Right atrium auricular region (tissue), 2 donors: ENCODE data around the gene OLFML3. TPM values are rescaled to one million over a fixed set of nuclear protein-coding genes. Genes with fewer than 3 reads are reported as not detected.

Source experiments
- DNase-seq: peaks from one replicate; pipeline ENCODE4 v3.0.0-alpha.2; 2019; ENCODE audit warnings: low spot score
- H3K27ac ChIP-seq, 2 donors: fragments of 200-600 bp; sonication (generic); 1 replicate in 1 of 2; 2 replicates in 1 of 2; pipeline ENCODE4 v1.5.1; 2016 to 2019
- H3K27me3 ChIP-seq, 2 donors: fragments of 200-600 bp; sonication (generic); one replicate each; pipeline versions ENCODE4 v1.5.1 to v1.6.0; 2017 to 2019
- H3K36me3 ChIP-seq: fragments of 200-600 bp; sonication (generic); one replicate; pipeline ENCODE4 v1.5.1; 2016
- H3K4me1 ChIP-seq, 2 donors: fragments of 200-600 bp; sonication (generic); one replicate each; pipeline versions ENCODE4 v1.5.1 to v1.6.0; 2017 to 2019
- H3K4me3 ChIP-seq, 2 donors: fragments of 200-600 bp; sonication (generic); 1 replicate in 1 of 2; 2 replicates in 1 of 2; pipeline ENCODE4 v1.5.1; 2017 to 2019; ENCODE audit warnings: mild to moderate bottlenecking in 1 of 2, moderate library complexity in 1 of 2
- H3K9me3 ChIP-seq, 2 donors: fragments of 200-600 bp; sonication (generic); one replicate each; pipeline ENCODE4 v1.5.1; 2019
- total RNA-seq, 2 donors: library from RNA; depleted of rRNA; stranded (reverse); fragments of >200 nt; gene quantifications; one replicate each; pipeline ENCODE4 v1.1.0, GENCODE V29; 2016
- TF ChIP-seq, protein P1 (sequence below), 2 donors: fragments of 200-600 bp; sonication (generic); IDR thresholded peaks; one replicate each; pipeline ENCODE4 v1.5.1; 2019; ENCODE audit warnings: antibody characterized with exemption in 2 of 2

Gene OLFML3
- total RNA-seq, 2 donors from 2014 or later = 22.4 to 28.6 TPM

DNA sequence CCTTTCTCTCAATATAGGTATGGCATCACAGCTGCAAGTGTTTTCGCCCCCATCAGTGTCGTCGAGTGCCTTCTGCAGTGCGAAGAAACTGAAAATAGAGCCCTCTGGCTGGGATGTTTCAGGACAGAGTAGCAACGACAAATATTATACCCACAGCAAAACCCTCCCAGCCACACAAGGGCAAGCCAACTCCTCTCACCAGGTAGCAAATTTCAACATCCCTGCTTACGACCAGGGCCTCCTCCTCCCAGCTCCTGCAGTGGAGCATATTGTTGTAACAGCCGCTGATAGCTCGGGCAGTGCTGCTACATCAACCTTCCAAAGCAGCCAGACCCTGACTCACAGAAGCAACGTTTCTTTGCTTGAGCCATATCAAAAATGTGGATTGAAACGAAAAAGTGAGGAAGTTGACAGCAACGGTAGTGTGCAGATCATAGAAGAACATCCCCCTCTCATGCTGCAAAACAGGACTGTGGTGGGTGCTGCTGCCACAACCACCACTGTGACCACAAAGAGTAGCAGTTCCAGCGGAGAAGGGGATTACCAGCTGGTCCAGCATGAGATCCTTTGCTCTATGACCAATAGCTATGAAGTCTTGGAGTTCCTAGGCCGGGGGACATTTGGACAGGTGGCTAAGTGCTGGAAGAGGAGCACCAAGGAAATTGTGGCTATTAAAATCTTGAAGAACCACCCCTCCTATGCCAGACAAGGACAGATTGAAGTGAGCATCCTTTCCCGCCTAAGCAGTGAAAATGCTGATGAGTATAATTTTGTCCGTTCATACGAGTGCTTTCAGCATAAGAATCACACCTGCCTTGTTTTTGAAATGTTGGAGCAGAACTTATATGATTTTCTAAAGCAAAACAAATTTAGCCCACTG lies 38.7 kb upstream of the OLFML3 start:
- Histone ChIP-seq H3K27ac (peak overlapping the region in 1 of 2 donors; percentile 32), H3K36me3 (peaks cover 20% of the 10 kb centered on the region), H3K27me3 (no peaks in the 10 kb centered on the region), H3K4me3 (no peak overlapping the region), H3K9me3 (no peaks in the 10 kb centered on the region), H3K4me1 (peaks cover 0 to 34% of the 10 kb centered on the region in 2 donors)
- DNase-seq = no peak
- TF ChIP-seq, protein P1, sequence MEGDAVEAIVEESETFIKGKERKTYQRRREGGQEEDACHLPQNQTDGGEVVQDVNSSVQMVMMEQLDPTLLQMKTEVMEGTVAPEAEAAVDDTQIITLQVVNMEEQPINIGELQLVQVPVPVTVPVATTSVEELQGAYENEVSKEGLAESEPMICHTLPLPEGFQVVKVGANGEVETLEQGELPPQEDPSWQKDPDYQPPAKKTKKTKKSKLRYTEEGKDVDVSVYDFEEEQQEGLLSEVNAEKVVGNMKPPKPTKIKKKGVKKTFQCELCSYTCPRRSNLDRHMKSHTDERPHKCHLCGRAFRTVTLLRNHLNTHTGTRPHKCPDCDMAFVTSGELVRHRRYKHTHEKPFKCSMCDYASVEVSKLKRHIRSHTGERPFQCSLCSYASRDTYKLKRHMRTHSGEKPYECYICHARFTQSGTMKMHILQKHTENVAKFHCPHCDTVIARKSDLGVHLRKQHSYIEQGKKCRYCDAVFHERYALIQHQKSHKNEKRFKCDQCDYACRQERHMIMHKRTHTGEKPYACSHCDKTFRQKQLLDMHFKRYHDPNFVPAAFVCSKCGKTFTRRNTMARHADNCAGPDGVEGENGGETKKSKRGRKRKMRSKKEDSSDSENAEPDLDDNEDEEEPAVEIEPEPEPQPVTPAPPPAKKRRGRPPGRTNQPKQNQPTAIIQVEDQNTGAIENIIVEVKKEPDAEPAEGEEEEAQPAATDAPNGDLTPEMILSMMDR (IDR thresholded peaks at IDR 0.05) = no peak

DNA sequence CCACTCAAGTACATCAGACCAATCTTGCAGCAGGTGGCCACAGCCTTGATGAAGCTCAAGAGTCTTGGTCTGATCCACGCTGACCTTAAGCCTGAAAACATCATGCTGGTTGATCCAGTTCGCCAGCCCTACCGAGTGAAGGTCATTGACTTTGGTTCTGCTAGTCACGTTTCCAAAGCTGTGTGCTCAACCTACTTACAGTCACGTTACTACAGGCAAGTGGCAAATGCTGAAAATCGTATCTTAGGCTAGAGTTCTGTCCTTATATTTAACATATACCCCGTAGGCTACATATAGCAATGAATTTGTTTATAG lies 38.1 kb upstream of the OLFML3 start:
- Histone ChIP-seq H3K36me3 (peaks cover 20% of the 10 kb centered on the region), H3K27ac (peak overlapping the region in 1 of 2 donors; percentile 32), H3K4me1 (peaks cover 0 to 33% of the 10 kb centered on the region in 2 donors), H3K4me3 (no peak overlapping the region), H3K27me3 (no peaks in the 10 kb centered on the region), H3K9me3 (no peaks in the 10 kb centered on the region)
- no peak for DNase-seq
- TF ChIP-seq, protein P1 (IDR thresholded peaks at IDR 0.05) = no peak

DNA sequence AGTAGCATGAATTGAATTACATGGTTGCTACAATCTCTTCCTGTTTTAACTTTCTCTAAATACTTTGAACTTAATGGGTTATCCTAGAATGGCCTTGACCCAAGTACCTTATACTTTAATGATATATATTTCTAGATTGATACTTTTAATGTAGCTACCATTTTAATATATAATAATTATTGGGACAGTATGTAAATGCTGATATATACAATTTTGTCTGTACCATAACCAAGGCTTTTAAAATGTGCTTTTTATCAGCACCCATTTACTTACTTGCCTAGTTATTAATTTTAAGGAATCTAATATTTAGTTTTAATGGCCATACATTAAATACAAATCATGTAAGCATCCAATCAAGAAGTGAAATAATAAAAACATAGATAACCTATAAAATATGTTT lies 36.7 kb upstream of the OLFML3 start:
- H3K36me3 ChIP-seq = peaks cover 20% of the 10 kb centered on the region
- H3K27ac ChIP-seq = no peak overlapping the region
- H3K4me3 ChIP-seq = no peak overlapping the region
- H3K4me1 ChIP-seq = peaks cover 0 to 37% of the 10 kb centered on the region in 2 donors
- TF ChIP-seq, protein P1 (IDR thresholded peaks at IDR 0.05) = no peak
- no peak for DNase-seq
- no peaks in the 10 kb centered on the region for H3K27me3 ChIP-seq
- H3K9me3 ChIP-seq = no peaks in the 10 kb centered on the region

DNA sequence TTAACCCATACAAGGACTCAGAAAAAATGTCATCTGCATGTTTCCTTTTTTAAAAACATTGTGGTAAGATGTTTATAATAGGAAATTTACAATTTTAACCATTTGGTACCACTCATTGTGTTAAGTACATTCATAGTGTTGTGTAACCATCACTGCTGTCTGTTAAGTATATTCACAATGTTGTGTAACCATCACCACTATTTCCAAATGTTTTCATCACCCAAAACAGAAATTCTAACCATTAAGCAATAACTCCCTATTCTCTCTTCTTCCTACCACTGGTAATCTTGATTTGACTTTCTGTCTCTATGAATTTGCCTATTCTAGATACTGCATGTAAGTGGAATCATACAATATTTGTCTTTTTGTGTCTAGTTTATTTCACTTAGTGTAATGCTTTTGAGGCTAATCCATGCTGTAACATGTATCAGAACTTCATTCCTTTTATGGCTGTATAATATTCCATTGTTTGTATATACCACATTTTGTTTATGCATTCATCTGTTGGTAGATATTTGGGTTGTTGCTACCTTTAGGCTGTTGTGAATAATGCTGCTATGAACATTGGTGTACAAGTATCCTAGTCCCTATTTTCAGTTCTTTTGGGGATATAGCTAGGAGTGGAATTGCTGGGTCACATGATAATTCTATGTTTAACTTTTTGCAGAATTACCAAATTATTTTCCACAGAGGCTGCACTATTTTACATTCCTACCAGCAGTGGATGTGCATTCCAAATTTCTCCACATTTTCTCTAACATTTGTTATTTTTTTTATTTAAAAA lies 36.1 kb upstream of the OLFML3 start:
- H3K9me3 ChIP-seq = no peaks in the 10 kb centered on the region
- H3K27ac ChIP-seq = no peak overlapping the region
- H3K27me3 ChIP-seq = no peaks in the 10 kb centered on the region
- TF ChIP-seq, protein P1 (IDR thresholded peaks at IDR 0.05) = no peak
- DNase-seq = no peak
- H3K4me1 ChIP-seq = peaks cover 0 to 42% of the 10 kb centered on the region in 2 donors
- no peak overlapping the region for H3K4me3 ChIP-seq
- peaks cover 20% of the 10 kb centered on the region for H3K36me3 ChIP-seq

DNA sequence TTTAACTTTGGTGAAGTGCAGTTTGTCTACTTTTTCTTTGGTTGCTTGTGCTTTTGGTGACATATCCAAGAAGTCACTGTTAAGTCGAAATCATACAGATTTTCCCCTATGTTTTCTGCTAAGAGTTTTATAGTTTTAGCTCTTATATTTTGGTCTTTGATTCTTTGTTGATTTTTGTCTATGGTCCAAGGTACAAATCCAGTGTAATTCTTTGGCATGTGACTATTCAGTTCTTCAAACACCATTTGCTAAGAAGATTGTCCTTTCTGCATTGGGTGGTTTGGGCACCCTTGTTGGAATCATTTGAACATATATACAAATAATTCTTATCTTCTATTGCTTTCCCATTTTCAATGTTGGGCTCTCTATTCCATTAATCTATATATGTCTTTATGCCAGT lies 33.9 kb upstream of the OLFML3 start:
- Histone ChIP-seq H3K27ac (no peak overlapping the region), H3K36me3 (peaks cover 20% of the 10 kb centered on the region), H3K4me1 (peaks cover 0 to 42% of the 10 kb centered on the region in 2 donors), H3K27me3 (no peaks in the 10 kb centered on the region), H3K4me3 (no peak overlapping the region), H3K9me3 (no peaks in the 10 kb centered on the region)
- no peak for DNase-seq
- TF ChIP-seq, protein P1 (IDR thresholded peaks at IDR 0.05) = no peak
